NCI-H1105 (cell line): Measurements from ENCODE around the gene GPR141.

Source experiments
- DNase-seq: peaks from one replicate; lab custom pipeline; 2025; lab: John Stamatoyannopoulos, UW

The GPR141 gene

GRCh38 chr7:37732888-37733287 is 49.3 kb downstream of the GPR141 start:
- DNase-seq: no peak

- no peak for DNase-seq
Measured at GRCh38 chr7:37735196-37735595, 51.6 kb downstream of the GPR141 start.

- no peak for DNase-seq
Measured at GRCh38 chr7:37738321-37738720, 54.8 kb downstream of the GPR141 start.

GRCh38 chr7:37740398-37740797 is 56.8 kb downstream of the GPR141 start:
- DNase-seq: no peak

- no peak for DNase-seq
Measured at GRCh38 chr7:37741776-37742175, 58.2 kb downstream of the GPR141 start.

- DNase-seq: no peak
Measured at GRCh38 chr7:37751096-37751495, 67.5 kb downstream of the GPR141 start.

GRCh38 chr7:37753398-37754050 is 70.0 kb downstream of the GPR141 start:
- DNase-seq: no peak

GRCh38 chr7:37756797-37757551 is 73.4 kb downstream of the GPR141 start:
- DNase-seq: no peak

- DNase-seq: no peak
Measured at GRCh38 chr7:37757563-37757962, 74.0 kb downstream of the GPR141 start.

GRCh38 chr7:37758501-37759045 is 75.0 kb downstream of the GPR141 start:
- no peak for DNase-seq

GRCh38 chr7:37759526-37759925 is 76.0 kb downstream of the GPR141 start:
- DNase-seq: peak; percentile 44

GRCh38 chr7:37765421-37765829 is 81.9 kb downstream of the GPR141 start:
- DNase-seq: no peak

- DNase-seq: no peak
Measured at GRCh38 chr7:37765872-37766525, 82.4 kb downstream of the GPR141 start.

- DNase-seq: no peak
Measured at GRCh38 chr7:37768611-37769010, 85.0 kb downstream of the GPR141 start.

GRCh38 chr7:37769291-37769690 is 85.7 kb downstream of the GPR141 start:
- no peak for DNase-seq

GRCh38 chr7:37769726-37770125 is 86.2 kb downstream of the GPR141 start:
- DNase-seq: no peak

- DNase-seq: no peak
Measured at GRCh38 chr7:37770838-37771237, 87.3 kb downstream of the GPR141 start.

- no peak for DNase-seq
Measured at GRCh38 chr7:37771342-37771741, 87.8 kb downstream of the GPR141 start.

- no peak for DNase-seq
Measured at GRCh38 chr7:37771801-37772200, 88.2 kb downstream of the GPR141 start.

- DNase-seq: no peak
Measured at GRCh38 chr7:37775921-37776320, 92.4 kb downstream of the GPR141 start.

- DNase-seq: no peak
Measured at GRCh38 chr7:37781156-37781555, 97.6 kb downstream of the GPR141 start.

- DNase-seq: no peak
Measured at GRCh38 chr7:37782166-37782565, 98.6 kb downstream of the GPR141 start.

- DNase-seq: no peak
Measured at GRCh38 chr7:37784015-37784414, 100.4 kb downstream of the GPR141 start.
